GM13977 (cell line): ENCODE results near the gene NEUROD4.

Source experiments
- DNase-seq: peaks from one replicate; pipeline ENCODE4 v3.0.0; 2012; ENCODE audit warnings: low spot score
- CTCF ChIP-seq: IDR thresholded peaks from 2 replicates; pipeline ENCODE4 v1.5.1; 2012; ENCODE audit warnings: mild to moderate bottlenecking, control low read depth; ENCODE audit not compliant: insufficient read depth; ENCODE audit errors: extremely low read depth, missing control alignments
- in situ Hi-C: fragments of 300-500 bp; cut with MboI; formaldehyde crosslinking; loops from one replicate; pipeline ENCODE4 v1.12.0; 2022; ENCODE audit warnings: low sequenced_read_pairs, low pct_unique_long_range_greater_than_20kb, mixed read lengths, inconsistent platforms; ENCODE audit not compliant: unreplicated experiment

The NEUROD4 gene

GRCh38 chr12:55019784-55020183 is at the start of gene NEUROD4:
Gene NEUROD4 (plus strand): TSS chr12:55019974. CDS start chr12:55026440, 6,466 bp downstream.
- TF ChIP-seq CTCF = no peak
- in situ Hi-C loops = no loop called here
- no peak for DNase-seq

- no peak for TF ChIP-seq CTCF
- in situ Hi-C loops = loop anchor here (25.0 kb wide), 1 partner anchor 233 kb away; no protein-coding TSS in a partner anchor
- no peak for DNase-seq
Observed at GRCh38 chr12:54970741-54971140, 49.0 kb upstream of the NEUROD4 start.

- in situ Hi-C loops = loop anchor here (25.0 kb wide), 1 partner anchor 236 kb away; no protein-coding TSS in a partner anchor
- no peak for DNase-seq
- no peak for TF ChIP-seq CTCF
Observed at GRCh38 chr12:54973556-54973955, 46.2 kb upstream of the NEUROD4 start.

- in situ Hi-C loops = loop anchor here (25.0 kb wide), 1 partner anchor 237 kb away; no protein-coding TSS in a partner anchor
- no peak for TF ChIP-seq CTCF
- DNase-seq = no peak
Observed at GRCh38 chr12:54974279-54974678, 45.5 kb upstream of the NEUROD4 start.

GRCh38 chr12:54975272-54975671 is 44.5 kb upstream of the NEUROD4 start:
- DNase-seq = no peak
- no peak for TF ChIP-seq CTCF
- in situ Hi-C loops = loop anchor here (25.0 kb wide), 1 partner anchor 662 kb away; the partner anchor contains the start of gene OR10P1

- in situ Hi-C loops = loop anchor here (25.0 kb wide), 1 partner anchor 661 kb away; the partner anchor contains the start of gene OR10P1
- no peak for TF ChIP-seq CTCF
- DNase-seq = no peak
Observed at GRCh38 chr12:54975875-54976274, 43.9 kb upstream of the NEUROD4 start.
